Activated CD4-positive, alpha-beta T cell treated with anti-CD3 and anti-CD28 coated beads for 4 hours (primary cell): ENCODE results near the gene GNRHR.
"Not testable (repeated sequence)": the region's sequence is repeated elsewhere in the genome, so short reads cannot be mapped to it uniquely, and the experiment has no call there.

Source experiments
- DNase-seq, 2 donors: peaks; one replicate each; pipeline ENCODE4 v3.0.0-alpha.2; 2020

Gene GNRHR

GRCh38 chr4:67754288-67754687 is at the start of gene GNRHR:
GNRHR (minus strand) TSS chr4:67754388; CDS start chr4:67754335, 53 bp downstream.
- DNase-seq: no peak

GRCh38 chr4:67796810-67797209 is 42.6 kb upstream of the GNRHR start:
- no peak for DNase-seq

GRCh38 chr4:67790721-67791120 is 36.5 kb upstream of the GNRHR start:
- no peak for DNase-seq

- DNase-seq: no peak
Observed at GRCh38 chr4:67787311-67787710, 33.1 kb upstream of the GNRHR start.

- no peak for DNase-seq
Observed at GRCh38 chr4:67785528-67785927, 31.3 kb upstream of the GNRHR start.

GRCh38 chr4:67779631-67780030 is 25.4 kb upstream of the GNRHR start:
- DNase-seq: no peak

GRCh38 chr4:67776746-67777145 is 22.6 kb upstream of the GNRHR start:
- DNase-seq: no peak

- DNase-seq: no peak
Observed at GRCh38 chr4:67770422-67770821, 16.2 kb upstream of the GNRHR start.

GRCh38 chr4:67765928-67766327 is 11.7 kb upstream of the GNRHR start:
- DNase-seq: no peak

- no peak for DNase-seq
Observed at GRCh38 chr4:67765401-67765800, 11.2 kb upstream of the GNRHR start.

GRCh38 chr4:67764183-67764582 is 10.0 kb upstream of the GNRHR start:
- no peak for DNase-seq

- DNase-seq: no peak
Observed at GRCh38 chr4:67762086-67762485, 7.9 kb upstream of the GNRHR start.

GRCh38 chr4:67756991-67757390 is 2.8 kb upstream of the GNRHR start:
- DNase-seq: not testable (repeated sequence)

- no peak for DNase-seq
Observed at GRCh38 chr4:67755974-67756373, 1.8 kb upstream of the GNRHR start.

GRCh38 chr4:67751260-67751659 is 2.9 kb downstream of the GNRHR start:
- DNase-seq: no peak

- DNase-seq: no peak
Observed at GRCh38 chr4:67750691-67751090, 3.5 kb downstream of the GNRHR start.

GRCh38 chr4:67749286-67749685 is 4.9 kb downstream of the GNRHR start:
- no peak for DNase-seq

GRCh38 chr4:67746797-67747495 is 7.2 kb downstream of the GNRHR start:
- DNase-seq: no peak

GRCh38 chr4:67744561-67745283 is 9.5 kb downstream of the GNRHR start:
- no peak for DNase-seq

GRCh38 chr4:67743194-67743593 is 11.0 kb downstream of the GNRHR start:
- DNase-seq: no peak

- DNase-seq: no peak
Observed at GRCh38 chr4:67736262-67736661, 17.9 kb downstream of the GNRHR start.

GRCh38 chr4:67735325-67735724 is 18.9 kb downstream of the GNRHR start:
- no peak for DNase-seq

- not testable (repeated sequence) for DNase-seq
Observed at GRCh38 chr4:67730511-67730910, 23.7 kb downstream of the GNRHR start.

GRCh38 chr4:67727124-67727850 is 26.9 kb downstream of the GNRHR start:
- no peak for DNase-seq
